Activated CD8-positive, alpha-beta T cell treated with anti-CD3 and anti-CD28 coated beads for 36 hours (primary cell): ENCODE measurements around the gene AFAP1L2. TPM values are rescaled to one million over a fixed set of nuclear protein-coding genes. Genes with fewer than 3 reads are reported as not detected.

Experiments
- ATAC-seq: fragments of 200-7000 bp; cut with Tn5 transposase; one replicate; pipeline ENCODE4 v1.10.0; 2021; ENCODE audit warnings: mild to moderate bottlenecking, moderate library complexity
- CTCF ChIA-PET: fragments of 350-600 bp; sonication (Branson Sonifier 250); formaldehyde crosslinking; loops from one replicate; lab custom pipeline; 2021; ENCODE audit warnings: antibody characterized with exemption; lab: Charles Lee
- POLR2A ChIA-PET: fragments of 350-600 bp; sonication (Branson Sonifier 250); formaldehyde crosslinking; loops from one replicate; lab custom pipeline; 2021; ENCODE audit warnings: antibody characterized with exemption; lab: Charles Lee
- DNase-seq: peaks from one replicate; pipeline ENCODE4 v3.0.0-alpha.2; 2020
- H3K27ac Mint-ChIP-seq: one replicate; pipeline ENCODE4 v1.8.0; 2021; ENCODE audit warnings: mild to moderate bottlenecking, mixed read lengths
- H3K27me3 Mint-ChIP-seq: one replicate; pipeline ENCODE4 v1.8.0; 2021; ENCODE audit warnings: mixed read lengths
- H3K36me3 Mint-ChIP-seq: one replicate; pipeline ENCODE4 v1.8.0; 2021; ENCODE audit warnings: low read depth, mixed read lengths
- H3K4me1 Mint-ChIP-seq: one replicate; pipeline ENCODE4 v1.8.0; 2021; ENCODE audit warnings: low read depth, mixed read lengths
- H3K4me3 Mint-ChIP-seq: one replicate; pipeline ENCODE4 v1.8.0; 2021; ENCODE audit warnings: mild to moderate bottlenecking, moderate library complexity, mixed read lengths
- H3K9me3 Mint-ChIP-seq: one replicate; pipeline ENCODE4 v1.8.0; 2021; ENCODE audit warnings: mixed read lengths
- CTCF ChIP-seq: fragments of 200-600 bp; IDR thresholded peaks from one replicate; pipeline ENCODE4 v1.8.0; 2022; ENCODE audit warnings: antibody characterized with exemption, mild to moderate bottlenecking
- intact Hi-C: fragments of 100-400 bp; cut with micrococcal nuclease; formaldehyde crosslinking; loops from one replicate; pipeline ENCODE4 v1.10.0; 2022
- total RNA-seq, 2 experiments: library from RNA; stranded (reverse); gene quantifications; one replicate each; pipeline ENCODE4 v1.2.3, GENCODE V29; 2021

The AFAP1L2 gene
- total RNA-seq, 2 experiments from 2014 or later: 4.9 to 6.3 TPM

DNA sequence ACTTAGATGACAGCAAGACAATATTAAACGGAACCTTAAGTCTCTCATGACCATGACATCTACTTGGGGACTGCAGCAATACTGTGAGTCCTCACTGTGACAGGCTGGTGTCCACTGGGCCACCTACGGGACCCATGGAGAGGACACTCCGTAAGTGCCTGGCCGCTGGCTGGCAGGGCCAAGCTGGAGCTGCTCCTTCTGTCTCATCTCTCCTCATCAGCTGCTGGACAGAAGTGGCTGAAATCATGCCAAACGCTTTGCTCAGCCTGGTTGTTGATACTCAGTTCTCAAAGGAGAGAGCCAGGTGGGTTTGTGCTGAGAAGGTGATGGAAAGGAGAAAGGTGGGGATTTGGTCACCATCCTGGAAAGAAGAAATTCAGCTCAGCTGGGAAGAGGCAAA is 33.3 kb downstream of the AFAP1L2 start:
- Mint-ChIP-seq H3K9me3 (no peaks in the 10 kb centered on the region), H3K27ac (no peak overlapping the region), H3K4me3 (no peak overlapping the region), H3K27me3 (no peaks in the 10 kb centered on the region), H3K36me3 (no peaks in the 10 kb centered on the region), H3K4me1 (no peaks in the 10 kb centered on the region)
- no peak for DNase-seq
- POLR2A ChIA-PET: no interaction called here
- CTCF ChIA-PET: interaction anchor here (1.1 kb wide), 1 partner anchor 67 kb away, joined by 3 read pairs; no protein-coding TSS in a partner anchor
- TF ChIP-seq CTCF: no peak
- intact Hi-C loops: no loop called here
- ATAC-seq: no peak

- Mint-ChIP-seq H3K4me1 (no peaks in the 10 kb centered on the region), H3K9me3 (no peaks in the 10 kb centered on the region), H3K4me3 (no peak overlapping the region), H3K36me3 (no peaks in the 10 kb centered on the region), H3K27ac (no peak overlapping the region), H3K27me3 (no peaks in the 10 kb centered on the region)
- POLR2A ChIA-PET: no interaction called here
- TF ChIP-seq CTCF: no peak
- no peak for ATAC-seq
- intact Hi-C loops: no loop called here
- no peak for DNase-seq
- CTCF ChIA-PET: interaction anchor here (1.1 kb wide), 1 partner anchor 66 kb away, joined by 3 read pairs; no protein-coding TSS in a partner anchor
Observed at GRCh38 chr10:114370199-114370598, 34.1 kb downstream of the AFAP1L2 start.

DNA sequence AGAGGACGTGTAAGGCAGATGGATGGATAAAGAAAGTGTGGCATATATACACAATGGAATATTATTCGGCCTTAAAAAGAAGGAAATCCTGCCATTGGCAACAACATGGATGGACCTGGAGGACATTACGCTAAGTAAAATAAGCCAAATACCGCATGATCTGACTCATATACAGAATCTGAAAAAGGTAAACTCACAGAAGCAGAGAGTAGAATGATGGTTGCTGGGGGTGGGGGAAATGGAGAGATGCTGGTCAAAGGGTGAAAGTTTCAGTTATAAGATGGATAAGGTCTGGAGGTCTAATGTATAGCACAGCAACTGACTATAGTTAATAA is 36.3 kb downstream of the AFAP1L2 start:
- ChIA-PET CTCF (no interaction called here), POLR2A (no interaction called here)
- Mint-ChIP-seq H3K4me1 (no peaks in the 10 kb centered on the region), H3K9me3 (no peaks in the 10 kb centered on the region), H3K36me3 (no peaks in the 10 kb centered on the region), H3K27ac (no peak overlapping the region), H3K27me3 (no peaks in the 10 kb centered on the region), H3K4me3 (no peak overlapping the region)
- DNase-seq (no peak), ATAC-seq (no peak)
- no peak for TF ChIP-seq CTCF
- intact Hi-C loops: no loop called here

GRCh38 chr10:114367351-114368056 is 36.8 kb downstream of the AFAP1L2 start:
- ChIA-PET CTCF (interaction anchor here (1.5 kb wide), 1 partner anchor 63 kb away, joined by 3 read pairs; no protein-coding TSS in a partner anchor), POLR2A (no interaction called here)
- intact Hi-C loops: no loop called here
- H3K9me3 Mint-ChIP-seq: no peaks in the 10 kb centered on the region
- H3K4me1 Mint-ChIP-seq: no peaks in the 10 kb centered on the region
- no peak overlapping the region for H3K4me3 Mint-ChIP-seq
- no peak for DNase-seq
- H3K27me3 Mint-ChIP-seq: no peaks in the 10 kb centered on the region
- no peak for TF ChIP-seq CTCF
- no peaks in the 10 kb centered on the region for H3K36me3 Mint-ChIP-seq
- no peak overlapping the region for H3K27ac Mint-ChIP-seq
- ATAC-seq: no peak

DNA sequence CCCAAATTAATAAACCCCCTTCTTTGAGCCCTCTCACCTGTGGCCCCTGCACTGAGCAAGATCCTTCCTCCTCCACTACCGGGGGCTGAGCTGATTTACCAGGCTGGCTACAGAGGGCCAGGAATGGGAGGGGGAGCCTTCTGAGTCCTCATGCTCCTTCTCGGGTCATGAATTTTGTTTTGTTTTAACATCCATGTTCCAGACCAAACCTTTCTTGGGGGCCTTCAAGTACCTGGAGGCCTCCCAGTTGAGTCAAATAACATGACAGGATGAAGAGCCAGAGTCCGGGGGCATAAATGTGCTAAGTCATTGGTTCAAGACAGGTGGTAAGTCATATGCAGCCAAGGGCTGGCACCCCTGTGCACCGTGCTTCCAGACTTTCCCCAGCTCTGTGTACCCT is 39.6 kb downstream of the AFAP1L2 start:
- H3K9me3 Mint-ChIP-seq: no peaks in the 10 kb centered on the region
- H3K4me1 Mint-ChIP-seq: no peaks in the 10 kb centered on the region
- POLR2A ChIA-PET: no interaction called here
- no peak overlapping the region for H3K4me3 Mint-ChIP-seq
- CTCF ChIA-PET: no interaction called here
- ATAC-seq: no peak
- no peak overlapping the region for H3K27ac Mint-ChIP-seq
- no peak for DNase-seq
- TF ChIP-seq CTCF: no peak
- no peaks in the 10 kb centered on the region for H3K36me3 Mint-ChIP-seq
- intact Hi-C loops: no loop called here
- H3K27me3 Mint-ChIP-seq: peaks cover 4% of the 10 kb centered on the region
